Measurements from ENCODE around the gene GPC3. TPM values are rescaled to one million over a fixed set of nuclear protein-coding genes. Genes with fewer than 3 reads are reported as not detected.

Gene GPC3
- total RNA-seq, 1 experiment from 2014 or later: 32.4 TPM

DNA sequence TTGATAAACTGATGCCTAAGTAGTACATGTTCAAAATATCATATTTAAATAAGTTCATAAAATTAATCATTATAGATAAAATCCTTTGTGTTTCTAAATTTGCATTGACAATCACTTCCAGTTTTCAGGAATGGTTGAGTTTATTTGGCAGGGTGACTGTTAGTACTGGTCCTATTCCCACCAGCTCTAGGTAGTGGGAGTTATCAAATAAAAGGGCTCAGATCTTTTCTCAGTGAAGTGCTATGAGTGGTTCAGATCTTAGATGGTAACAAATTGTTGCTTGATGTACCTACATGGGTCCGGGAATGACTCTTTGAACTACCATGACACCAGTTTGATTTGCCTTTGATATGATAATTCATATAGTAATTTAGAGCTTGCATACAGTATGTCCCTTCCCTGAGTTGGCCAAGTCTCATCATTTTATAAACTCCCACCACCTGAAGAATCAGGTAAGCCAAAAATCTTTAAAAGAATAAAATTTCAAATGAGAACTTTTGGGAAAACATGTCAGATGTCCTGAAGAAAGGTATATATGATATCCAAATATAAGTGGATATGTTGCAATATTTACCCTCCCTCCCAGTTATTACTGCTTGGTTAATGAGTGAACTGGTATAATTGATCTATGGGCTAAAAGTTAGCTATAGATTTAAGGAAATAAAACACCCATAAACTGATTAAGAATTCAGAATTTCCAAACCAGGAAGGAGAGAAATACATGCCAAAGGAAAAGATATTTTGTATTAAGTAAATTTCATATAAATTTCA is 28.6 kb downstream of the GPC3 start:
- DNase-seq (ENCODE audit: low spot score) (no peak), ATAC-seq (no peak)
- ChIA-PET CTCF (no interaction called here), POLR2A (interaction anchor here (0.5 kb wide), 1 partner anchor 727 kb away, joined by 4 read pairs; no protein-coding TSS in a partner anchor)
- Mint-ChIP-seq H3K9me3 (peaks cover 13% of the 10 kb centered on the region), H3K27ac (no peak overlapping the region), H3K27me3 (ENCODE audit: low read depth) (no peaks in the 10 kb centered on the region), H3K4me1 (peaks cover 5% of the 10 kb centered on the region), H3K36me3 (peaks cover 12% of the 10 kb centered on the region), H3K4me3 (no peak overlapping the region)
- TF ChIP-seq NFE2L1 (CRISPR knock-in tag; IDR thresholded peaks at IDR 0.05): no peak
- TF ChIP-seq GABPB1 (CRISPR knock-in tag; IDR thresholded peaks at IDR 0.05): no peak
- no peak for TF ChIP-seq FOXJ3 (CRISPR knock-in tag; IDR thresholded peaks at IDR 0.05; ENCODE audit: borderline replicate concordance)
- TF ChIP-seq, protein P1, sequence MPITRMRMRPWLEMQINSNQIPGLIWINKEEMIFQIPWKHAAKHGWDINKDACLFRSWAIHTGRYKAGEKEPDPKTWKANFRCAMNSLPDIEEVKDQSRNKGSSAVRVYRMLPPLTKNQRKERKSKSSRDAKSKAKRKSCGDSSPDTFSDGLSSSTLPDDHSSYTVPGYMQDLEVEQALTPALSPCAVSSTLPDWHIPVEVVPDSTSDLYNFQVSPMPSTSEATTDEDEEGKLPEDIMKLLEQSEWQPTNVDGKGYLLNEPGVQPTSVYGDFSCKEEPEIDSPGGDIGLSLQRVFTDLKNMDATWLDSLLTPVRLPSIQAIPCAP (CRISPR knock-in tag; IDR thresholded peaks at IDR 0.05): no peak

DNA sequence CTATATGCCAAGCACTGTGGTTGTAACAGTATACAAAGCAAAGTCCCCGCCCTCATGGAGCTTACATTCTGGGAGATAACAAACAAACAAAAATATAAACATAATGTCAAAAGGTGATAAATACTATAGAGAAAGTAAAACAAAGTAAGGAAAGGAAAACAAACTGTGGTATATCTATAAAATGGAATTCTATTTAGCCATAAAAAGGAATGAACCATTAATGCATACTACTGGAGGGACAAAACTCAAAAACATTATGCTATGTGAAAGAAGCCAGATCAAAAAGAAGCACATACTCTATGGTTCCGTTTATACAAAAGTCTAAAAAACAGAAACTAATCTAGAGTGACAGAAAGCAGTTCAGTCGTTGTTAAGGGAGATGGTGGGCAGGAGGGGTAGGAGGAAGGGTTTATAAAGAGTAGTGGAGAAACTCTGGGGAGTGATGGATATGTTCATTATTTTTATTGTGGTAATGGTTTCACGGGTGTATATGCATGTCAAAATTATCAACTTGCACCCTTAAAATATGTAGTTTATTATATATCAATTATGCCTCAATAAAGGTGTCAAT is 31.5 kb downstream of the GPC3 start:
- no peaks in the 10 kb centered on the region for H3K27me3 Mint-ChIP-seq (ENCODE audit: low read depth)
- H3K36me3 Mint-ChIP-seq: peaks cover 12% of the 10 kb centered on the region
- ChIA-PET CTCF (no interaction called here), POLR2A (no interaction called here)
- no peak for DNase-seq (ENCODE audit: low spot score)
- H3K4me3 Mint-ChIP-seq: no peak overlapping the region
- H3K27ac Mint-ChIP-seq: no peak overlapping the region
- no peak for ATAC-seq
- peaks cover 5% of the 10 kb centered on the region for H3K4me1 Mint-ChIP-seq
- peaks cover 13% of the 10 kb centered on the region for H3K9me3 Mint-ChIP-seq
- no peak for TF ChIP-seq EMX1 (CRISPR knock-in tag; IDR thresholded peaks at IDR 0.05)
- TF ChIP-seq, protein P2, sequence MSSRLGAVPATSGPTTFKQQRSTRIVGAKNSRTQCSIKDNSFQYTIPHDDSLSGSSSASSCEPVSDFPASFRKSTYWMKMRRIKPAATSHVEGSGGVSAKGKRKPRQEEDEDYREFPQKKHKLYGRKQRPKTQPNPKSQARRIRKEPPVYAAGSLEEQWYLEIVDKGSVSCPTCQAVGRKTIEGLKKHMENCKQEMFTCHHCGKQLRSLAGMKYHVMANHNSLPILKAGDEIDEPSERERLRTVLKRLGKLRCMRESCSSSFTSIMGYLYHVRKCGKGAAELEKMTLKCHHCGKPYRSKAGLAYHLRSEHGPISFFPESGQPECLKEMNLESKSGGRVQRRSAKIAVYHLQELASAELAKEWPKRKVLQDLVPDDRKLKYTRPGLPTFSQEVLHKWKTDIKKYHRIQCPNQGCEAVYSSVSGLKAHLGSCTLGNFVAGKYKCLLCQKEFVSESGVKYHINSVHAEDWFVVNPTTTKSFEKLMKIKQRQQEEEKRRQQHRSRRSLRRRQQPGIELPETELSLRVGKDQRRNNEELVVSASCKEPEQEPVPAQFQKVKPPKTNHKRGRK (CRISPR knock-in tag; IDR thresholded peaks at IDR 0.05; ENCODE audit: borderline replicate concordance): no peak
- no peak for TF ChIP-seq ZNF396 (CRISPR knock-in tag; IDR thresholded peaks at IDR 0.05; ENCODE audit: borderline replicate concordance)

DNA sequence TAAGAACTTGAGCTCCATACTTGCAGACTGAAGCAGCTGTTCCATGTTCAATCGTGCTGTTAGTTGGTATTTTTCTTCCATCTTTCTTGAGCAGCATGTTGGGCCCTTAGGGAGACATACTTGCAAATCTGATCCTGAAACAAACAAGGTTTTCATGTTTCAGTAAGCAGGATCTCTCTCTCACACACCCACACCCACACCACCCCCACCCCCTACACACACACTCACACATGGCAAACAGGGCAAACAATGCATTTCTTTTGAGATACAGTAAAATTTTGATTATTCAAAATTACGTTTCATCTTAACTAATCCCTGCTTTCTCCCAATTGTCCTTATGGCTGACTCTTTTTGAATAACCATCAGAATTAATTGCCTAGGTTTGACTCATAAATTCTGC is 32.3 kb downstream of the GPC3 start:
- Mint-ChIP-seq H3K27ac (no peak overlapping the region), H3K4me1 (peaks cover 8% of the 10 kb centered on the region), H3K36me3 (peaks cover 12% of the 10 kb centered on the region), H3K27me3 (ENCODE audit: low read depth) (no peaks in the 10 kb centered on the region), H3K9me3 (peaks cover 13% of the 10 kb centered on the region), H3K4me3 (no peak overlapping the region)
- DNase-seq (ENCODE audit: low spot score) (no peak), ATAC-seq (no peak)
- no peak for TF ChIP-seq NFYB (CRISPR knock-in tag; conservative IDR thresholded peaks at IDR 0.05; ENCODE audit: low read depth)
- no peak for TF ChIP-seq NR3C1 (CRISPR knock-in tag; conservative IDR thresholded peaks at IDR 0.05; ENCODE audit: low read depth)
- TF ChIP-seq, protein P3, sequence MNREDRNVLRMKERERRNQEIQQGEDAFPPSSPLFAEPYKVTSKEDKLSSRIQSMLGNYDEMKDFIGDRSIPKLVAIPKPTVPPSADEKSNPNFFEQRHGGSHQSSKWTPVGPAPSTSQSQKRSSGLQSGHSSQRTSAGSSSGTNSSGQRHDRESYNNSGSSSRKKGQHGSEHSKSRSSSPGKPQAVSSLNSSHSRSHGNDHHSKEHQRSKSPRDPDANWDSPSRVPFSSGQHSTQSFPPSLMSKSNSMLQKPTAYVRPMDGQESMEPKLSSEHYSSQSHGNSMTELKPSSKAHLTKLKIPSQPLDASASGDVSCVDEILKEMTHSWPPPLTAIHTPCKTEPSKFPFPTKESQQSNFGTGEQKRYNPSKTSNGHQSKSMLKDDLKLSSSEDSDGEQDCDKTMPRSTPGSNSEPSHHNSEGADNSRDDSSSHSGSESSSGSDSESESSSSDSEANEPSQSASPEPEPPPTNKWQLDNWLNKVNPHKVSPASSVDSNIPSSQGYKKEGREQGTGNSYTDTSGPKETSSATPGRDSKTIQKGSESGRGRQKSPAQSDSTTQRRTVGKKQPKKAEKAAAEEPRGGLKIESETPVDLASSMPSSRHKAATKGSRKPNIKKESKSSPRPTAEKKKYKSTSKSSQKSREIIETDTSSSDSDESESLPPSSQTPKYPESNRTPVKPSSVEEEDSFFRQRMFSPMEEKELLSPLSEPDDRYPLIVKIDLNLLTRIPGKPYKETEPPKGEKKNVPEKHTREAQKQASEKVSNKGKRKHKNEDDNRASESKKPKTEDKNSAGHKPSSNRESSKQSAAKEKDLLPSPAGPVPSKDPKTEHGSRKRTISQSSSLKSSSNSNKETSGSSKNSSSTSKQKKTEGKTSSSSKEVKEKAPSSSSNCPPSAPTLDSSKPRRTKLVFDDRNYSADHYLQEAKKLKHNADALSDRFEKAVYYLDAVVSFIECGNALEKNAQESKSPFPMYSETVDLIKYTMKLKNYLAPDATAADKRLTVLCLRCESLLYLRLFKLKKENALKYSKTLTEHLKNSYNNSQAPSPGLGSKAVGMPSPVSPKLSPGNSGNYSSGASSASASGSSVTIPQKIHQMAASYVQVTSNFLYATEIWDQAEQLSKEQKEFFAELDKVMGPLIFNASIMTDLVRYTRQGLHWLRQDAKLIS (CRISPR knock-in tag; IDR thresholded peaks at IDR 0.05; ENCODE audit: borderline replicate concordance): no peak
- TF ChIP-seq TEAD1 (CRISPR knock-in tag; IDR thresholded peaks at IDR 0.05): no peak
- TF ChIP-seq, protein P4, sequence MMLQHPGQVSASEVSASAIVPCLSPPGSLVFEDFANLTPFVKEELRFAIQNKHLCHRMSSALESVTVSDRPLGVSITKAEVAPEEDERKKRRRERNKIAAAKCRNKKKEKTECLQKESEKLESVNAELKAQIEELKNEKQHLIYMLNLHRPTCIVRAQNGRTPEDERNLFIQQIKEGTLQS (CRISPR knock-in tag; conservative IDR thresholded peaks at IDR 0.05): no peak
- POLR2A ChIA-PET: no interaction called here
- CTCF ChIA-PET: no interaction called here
